GM21390 (cell line): Measurements from ENCODE around the gene SPTBN4.

Experiments
- ATAC-seq: cut with Tn5 transposase; IDR thresholded peaks from one replicate; pipeline ENCODE4 v1.9.1; 2021; ENCODE audit not compliant: unreplicated experiment

SPTBN4 gene

DNA sequence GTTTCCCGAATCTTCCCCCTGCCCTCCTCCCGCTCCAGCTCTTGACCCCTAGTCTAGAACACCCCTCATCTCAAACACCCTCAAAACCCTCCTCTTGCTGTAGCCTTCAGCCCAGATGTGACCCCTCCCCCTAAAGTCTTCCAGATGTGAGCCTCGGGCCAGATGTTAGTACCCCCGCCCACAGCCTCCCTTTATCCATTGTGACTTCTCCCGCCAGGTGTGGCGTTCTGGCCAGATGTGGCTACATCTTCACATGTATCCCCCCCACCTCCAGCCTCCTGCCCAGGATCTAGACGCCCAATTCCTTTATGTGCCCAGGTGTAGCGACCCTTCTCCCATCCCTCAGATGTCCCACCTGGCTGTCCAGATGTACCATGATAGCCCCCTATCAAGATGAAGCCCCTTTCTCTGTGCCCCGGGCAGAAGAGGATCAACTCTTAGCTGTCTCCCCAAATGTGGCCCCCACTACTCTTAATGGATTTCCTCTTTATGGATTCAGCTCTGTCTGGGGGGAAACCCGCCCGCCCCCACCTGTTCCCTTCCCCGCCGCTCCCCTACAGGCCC is 133.9 kb downstream of the SPTBN4 start:
- no peak for ATAC-seq

DNA sequence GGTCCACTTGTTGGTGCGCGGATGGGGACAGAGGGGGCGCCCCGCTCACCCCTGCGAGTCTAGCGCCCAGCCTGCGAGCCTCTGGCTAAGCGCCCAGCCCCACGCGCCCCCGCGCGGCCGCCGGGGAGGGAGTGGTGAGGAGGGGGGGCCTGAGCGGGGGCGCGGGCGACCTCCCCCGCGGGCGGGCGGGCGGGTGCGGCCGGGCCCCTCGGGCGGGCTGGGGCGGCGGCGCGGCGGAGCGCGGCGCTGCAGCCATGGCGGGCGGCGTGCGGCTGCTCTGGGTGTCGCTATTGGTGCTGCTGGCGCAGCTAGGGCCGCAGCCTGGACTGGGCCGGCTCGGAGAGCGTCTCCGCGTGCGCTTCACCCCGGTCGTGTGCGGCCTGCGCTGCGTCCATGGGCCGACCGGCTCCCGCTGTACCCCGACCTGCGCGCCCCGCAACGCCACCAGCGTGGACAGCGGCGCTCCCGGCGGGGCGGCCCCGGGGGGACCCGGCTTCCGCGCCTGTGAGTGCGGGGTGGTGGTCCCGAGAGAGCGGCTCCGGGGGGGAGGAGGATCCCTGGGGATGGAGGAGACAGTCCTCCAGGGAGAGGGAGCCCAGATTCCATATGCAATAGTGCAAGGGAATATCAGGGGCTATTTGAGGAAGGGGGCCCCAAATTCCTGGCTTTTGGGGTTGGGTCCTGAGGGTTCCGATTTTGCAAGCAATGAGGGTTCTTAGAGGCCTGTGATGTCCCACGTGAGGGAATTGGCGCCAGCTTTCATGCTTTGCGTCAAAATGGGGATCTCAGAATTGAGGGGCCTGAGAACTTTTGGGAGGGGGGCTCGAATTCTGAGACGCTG is 134.6 kb downstream of the SPTBN4 start, which contains the start of gene LTBP4:
TSS of gene LTBP4 (plus strand) at position 236 of the 841 bp plus-strand sequence. CDS start at position 255, 19 bp downstream.
- no peak for ATAC-seq

DNA sequence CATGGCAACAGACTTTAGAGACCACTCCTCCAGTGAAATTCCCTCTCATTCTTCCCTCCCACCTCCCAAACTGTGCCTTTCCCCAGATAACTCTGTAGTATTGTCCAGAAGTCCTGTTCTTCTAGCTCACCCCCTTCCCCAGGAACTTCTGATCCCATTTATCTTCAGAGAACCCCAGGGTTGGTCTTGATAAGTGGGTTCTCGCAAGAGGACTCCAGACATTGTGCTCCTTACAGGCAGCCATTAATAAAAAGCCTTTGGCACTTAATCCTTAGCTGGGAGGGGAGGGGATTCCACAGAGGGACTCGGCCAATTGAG is 136.2 kb downstream of the SPTBN4 start:
- ATAC-seq: no peak

DNA sequence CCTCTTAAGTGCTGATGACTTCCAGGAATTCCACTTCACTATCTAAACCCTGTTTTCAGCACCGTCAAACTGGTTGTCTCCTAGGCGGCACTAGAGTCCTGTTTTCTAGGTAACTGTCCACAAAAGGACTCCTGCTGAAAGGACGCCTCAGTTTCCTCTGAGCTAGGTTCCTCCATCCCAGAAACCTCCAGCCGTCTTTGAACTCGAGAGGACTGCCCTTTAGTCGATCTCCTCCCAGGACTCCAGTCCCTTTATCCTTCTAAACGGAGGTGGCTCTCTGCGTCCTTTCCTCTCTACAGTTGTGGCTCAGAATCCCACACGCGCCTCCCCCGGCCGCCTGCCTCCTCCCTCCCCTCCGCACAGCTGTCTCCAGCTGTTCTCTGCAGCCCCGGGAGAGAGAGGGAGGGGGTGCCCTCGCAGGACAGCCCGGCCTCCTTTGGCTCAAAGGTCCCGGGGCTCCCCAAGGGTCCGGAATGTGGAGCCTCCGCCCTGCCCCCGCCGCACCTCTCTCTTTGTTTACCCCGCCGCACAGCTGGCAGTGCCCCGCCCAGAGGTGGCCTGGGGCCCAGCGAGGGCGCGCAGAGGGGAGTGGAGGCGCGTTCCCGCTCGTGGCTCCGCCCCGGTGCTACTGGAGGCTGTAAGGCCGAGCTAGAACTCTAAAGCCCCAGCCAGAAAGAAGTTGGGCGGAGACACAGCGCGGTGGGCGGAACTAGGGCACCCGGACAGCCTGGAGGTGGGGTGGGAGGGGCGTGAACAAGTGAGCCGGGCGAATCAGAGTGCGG is 136.8 kb downstream of the SPTBN4 start:
- peak; percentile 57 for ATAC-seq

DNA sequence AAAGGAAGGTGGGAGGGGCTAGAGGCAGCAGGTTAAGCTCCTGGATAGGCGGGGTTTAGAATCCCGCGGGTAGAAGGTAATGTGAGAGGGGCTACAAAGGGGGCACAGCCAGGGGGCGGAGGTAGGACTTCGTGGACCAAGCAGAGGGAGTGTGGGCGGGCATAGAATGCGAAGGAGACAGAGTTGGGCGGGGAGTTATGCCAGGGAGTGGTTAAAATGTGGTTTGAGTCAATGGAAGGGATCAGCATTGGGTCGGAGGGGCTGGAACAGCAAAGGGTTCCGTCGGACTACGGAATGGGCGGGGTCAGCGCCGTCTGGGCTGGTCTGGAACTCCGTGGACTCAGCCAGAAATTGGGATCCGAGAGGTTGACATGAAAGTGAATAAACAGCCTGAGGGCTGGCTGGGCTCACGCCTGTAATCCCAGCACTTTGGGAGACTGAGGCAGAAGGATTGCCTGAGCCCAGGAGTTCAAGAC is 137.4 kb downstream of the SPTBN4 start:
- ATAC-seq: no peak

DNA sequence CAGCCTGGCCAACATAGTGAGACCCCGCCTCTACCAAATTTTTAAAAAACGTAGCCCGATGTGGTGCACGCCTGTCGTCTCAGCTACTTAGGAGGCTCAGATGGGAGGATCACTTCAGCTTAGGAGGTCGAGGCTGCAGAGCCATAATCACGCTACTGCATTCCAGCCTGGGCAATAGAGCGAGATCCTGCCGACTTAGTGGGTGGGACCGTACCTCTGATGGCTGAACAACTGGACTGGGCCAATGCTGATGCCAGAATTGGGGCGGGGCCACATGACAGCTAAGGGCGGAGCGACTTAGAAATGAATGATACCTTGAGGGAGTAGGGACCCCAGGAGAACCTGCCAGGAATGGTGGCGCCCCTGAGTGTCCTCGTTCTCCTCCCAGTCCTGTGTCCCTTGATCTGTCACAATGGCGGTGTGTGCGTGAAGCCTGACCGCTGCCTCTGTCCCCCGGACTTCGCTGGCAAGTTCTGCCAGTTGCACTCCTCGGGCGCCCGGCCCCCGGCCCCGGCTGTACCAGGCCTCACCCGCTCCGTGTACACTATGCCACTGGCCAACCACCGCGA is 137.9 kb downstream of the SPTBN4 start:
- no peak for ATAC-seq

DNA sequence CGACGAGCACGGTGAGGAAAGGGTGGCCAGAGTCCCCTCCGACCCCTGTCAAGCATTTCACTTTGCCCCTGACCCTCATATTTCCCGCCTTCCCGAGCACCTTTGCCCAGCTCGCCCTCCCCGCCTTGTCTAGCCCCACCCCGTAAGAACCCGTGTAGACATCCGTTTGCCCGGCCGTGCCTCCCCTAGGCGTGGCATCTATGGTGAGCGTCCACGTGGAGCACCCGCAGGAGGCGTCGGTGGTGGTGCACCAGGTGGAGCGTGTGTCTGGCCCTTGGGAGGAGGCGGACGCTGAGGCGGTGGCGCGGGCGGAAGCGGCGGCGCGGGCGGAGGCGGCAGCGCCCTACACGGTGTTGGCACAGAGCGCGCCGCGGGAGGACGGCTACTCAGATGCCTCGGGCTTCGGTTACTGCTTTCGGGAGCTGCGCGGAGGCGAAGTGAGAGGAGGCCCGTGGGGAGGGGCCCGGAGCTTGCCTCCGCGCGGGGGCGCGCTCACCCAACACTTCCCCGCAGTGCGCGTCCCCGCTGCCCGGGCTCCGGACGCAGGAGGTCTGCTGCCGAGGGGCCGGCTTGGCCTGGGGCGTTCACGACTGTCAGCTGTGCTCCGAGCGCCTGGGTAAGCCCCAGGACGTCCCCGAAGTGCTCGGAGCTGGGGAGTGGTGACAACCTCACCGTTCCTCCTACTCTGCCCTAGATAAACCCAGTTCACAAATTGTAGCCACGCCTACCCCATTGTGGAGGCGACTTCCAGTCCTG is 138.6 kb downstream of the SPTBN4 start:
- peak; percentile 29 for ATAC-seq

DNA sequence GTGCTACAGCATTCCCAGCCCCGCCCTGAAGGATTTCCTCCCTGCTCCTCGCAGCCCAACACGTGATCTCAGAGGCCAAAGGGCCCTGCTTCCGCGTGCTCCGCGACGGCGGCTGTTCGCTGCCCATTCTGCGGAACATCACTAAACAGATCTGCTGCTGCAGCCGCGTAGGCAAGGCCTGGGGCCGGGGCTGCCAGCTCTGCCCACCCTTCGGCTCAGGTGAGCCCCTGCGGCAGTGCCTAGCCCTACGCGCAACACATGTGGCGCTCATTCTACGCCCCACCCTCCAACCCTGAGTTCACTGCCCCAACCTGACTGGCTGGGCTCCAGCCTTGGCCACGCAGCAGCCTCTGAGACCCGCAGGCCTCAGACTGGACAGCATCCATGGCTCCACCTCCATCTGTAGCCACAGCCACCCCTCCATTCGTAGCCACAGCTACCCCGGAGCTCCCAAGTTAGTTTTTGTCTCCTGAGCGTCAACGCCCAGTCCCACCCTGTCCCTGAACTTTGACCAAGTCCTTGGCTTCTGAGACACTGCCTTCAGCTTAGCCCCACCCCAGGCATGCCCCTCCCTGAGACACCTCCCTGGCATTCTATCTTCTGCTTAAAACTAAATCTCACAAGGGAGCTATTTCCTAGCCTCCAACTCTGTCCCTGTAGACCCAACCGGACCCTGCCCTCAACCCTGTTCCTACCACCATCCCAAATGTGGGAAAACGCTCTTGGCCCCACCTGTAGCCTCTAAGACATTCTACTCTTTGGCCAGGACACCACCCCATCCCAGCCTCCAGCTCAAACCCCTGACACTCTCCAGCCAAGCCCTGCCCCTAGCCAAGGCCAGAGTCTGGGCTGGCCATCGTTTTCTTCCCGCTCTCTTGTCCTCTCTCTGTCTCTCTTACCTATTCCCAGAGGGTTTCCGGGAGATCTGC is 140.8 kb downstream of the SPTBN4 start:
- no peak for ATAC-seq

DNA sequence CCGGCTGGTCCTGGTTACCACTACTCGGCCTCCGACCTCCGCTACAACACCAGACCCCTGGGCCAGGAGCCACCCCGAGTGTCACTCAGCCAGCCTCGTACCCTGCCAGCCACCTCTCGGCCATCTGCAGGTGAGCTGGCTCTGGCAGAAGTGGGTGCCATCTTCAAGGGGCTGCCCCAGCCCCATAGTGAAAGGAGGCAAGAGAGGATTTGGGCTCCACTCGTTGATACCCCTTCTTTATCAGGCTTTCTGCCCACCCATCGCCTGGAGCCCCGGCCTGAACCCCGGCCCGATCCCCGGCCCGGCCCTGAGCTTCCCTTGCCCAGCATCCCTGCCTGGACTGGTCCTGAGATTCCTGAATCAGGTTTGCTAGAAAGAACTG is 141.4 kb downstream of the SPTBN4 start:
- no peak for ATAC-seq

DNA sequence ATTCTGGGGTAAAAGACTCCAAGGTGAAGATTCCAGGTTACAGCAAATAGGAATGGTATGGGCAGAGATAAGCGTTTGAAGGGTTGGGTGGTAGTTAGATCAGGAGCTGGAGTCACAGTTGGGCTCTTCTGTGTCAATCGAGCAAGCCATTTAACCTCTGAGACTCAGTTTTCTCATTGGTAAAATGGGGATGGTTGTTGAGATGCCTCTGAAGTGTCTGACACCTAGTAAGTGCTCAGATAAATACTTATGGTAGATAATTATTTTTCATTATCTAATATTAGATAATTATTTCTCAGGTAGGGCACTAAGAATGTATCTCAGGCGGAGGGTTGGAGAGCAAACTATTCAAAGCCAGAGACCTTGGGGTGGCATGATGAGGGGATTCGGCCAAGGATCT is 142.2 kb downstream of the SPTBN4 start:
- ATAC-seq: no peak

DNA sequence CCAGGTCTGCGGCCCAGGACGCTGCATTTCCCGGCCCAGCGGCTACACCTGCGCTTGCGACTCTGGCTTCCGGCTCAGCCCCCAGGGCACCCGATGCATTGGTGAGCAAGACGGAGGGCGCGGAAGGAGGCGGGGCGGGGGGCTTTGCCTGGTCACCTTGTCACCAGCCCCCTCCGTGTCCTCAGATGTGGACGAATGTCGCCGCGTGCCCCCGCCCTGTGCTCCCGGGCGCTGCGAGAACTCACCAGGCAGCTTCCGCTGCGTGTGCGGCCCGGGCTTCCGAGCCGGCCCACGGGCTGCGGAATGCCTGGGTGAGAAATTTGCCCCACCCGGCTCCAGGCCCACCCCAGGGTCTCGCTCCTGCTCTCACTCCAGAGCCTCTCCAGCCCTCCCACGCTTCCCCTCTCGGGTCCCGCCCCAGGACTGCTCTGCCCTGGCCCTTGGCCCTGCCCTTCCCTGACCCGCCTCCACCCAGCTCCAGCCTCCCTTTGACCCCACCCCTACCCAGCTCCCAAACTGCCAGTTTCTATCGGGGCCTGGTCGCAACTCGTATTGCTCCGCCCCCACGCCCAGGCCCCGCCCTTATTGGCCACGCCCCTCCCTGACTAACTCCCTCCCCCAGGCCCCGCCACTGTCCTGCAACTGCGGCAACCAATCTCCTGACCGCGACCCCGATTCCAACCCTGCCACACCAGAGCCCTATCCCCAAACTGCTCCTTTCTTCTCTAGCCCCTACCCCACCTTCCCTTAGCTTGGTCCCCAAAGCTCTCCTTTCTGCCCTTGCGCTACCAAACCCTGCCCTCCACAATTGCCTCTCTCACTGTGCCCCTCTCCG is 143.0 kb downstream of the SPTBN4 start:
- no peak for ATAC-seq

DNA sequence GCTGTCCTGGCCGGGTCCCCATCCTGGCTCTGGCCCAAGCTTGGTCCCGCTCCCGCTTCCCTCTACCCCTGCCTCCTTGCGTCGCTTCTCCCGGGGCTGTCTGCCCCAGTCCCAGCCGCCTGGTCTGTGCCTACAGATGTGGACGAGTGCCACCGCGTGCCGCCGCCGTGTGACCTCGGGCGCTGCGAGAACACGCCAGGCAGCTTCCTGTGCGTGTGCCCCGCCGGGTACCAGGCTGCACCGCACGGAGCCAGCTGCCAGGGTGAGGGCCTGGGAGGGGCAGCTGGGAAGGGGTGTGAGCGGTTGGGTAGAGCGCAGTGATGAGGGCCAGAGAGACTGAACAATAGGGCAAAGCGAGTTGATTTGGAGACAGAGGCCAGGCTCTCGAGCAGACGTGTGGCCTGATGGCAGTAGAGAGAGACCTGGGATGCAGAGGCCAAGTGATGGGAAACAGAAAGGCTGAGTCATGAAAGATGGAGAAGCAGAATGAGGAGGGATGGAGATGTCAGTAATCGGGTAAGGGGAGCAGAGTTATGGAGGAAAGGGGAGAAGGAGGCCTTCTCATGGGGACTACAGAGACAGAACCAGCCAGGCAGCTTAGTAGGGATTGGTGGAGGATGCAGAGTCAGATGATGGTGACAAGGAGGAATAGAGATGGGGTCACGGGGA is 143.7 kb downstream of the SPTBN4 start:
- no peak for ATAC-seq

DNA sequence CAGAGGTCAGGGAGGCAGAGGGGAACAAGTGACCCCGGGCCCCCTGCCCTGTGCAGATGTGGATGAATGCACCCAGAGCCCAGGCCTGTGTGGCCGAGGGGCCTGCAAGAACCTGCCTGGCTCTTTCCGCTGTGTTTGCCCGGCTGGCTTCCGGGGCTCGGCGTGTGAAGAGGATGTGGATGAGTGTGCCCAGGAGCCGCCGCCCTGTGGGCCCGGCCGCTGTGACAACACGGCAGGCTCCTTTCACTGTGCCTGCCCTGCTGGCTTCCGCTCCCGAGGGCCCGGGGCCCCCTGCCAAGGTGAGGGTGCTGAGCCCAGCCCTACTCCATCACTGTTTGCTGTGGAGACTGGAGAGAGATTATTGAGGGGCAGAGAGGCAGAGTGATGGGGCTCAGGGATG is 144.3 kb downstream of the SPTBN4 start:
- no peak for ATAC-seq

DNA sequence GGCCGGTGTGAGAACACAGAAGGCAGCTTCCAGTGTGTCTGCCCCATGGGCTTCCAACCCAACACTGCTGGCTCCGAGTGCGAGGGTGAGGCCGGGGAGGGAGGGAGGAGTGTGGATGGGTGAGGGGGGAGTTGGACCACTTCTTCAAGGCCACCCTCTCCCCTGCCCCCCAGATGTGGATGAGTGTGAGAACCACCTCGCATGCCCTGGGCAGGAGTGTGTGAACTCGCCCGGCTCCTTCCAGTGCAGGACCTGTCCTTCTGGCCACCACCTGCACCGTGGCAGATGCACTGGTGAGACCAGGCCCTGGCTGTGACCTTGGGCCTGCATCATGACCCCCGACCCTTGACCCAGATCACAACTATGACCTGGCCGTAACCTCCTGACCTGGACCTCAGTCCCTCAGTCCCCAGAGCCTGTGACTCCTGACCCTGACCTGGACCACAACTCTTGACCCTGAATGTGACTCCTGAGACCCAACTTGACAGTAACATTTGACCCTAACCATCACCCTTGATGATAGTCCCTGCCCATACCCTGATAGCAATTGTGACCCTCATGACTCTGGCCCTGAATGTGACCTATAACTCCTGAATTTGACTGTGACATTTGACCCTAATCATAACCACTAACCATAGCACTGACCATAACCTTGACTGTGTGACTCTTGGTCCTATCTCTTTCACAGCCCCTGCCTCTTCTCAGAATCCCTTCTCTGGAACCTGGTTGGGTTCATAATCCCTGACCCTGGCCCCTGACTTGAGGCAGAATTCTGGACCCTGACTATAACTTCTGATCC is 145.3 kb downstream of the SPTBN4 start:
- no peak for ATAC-seq

DNA sequence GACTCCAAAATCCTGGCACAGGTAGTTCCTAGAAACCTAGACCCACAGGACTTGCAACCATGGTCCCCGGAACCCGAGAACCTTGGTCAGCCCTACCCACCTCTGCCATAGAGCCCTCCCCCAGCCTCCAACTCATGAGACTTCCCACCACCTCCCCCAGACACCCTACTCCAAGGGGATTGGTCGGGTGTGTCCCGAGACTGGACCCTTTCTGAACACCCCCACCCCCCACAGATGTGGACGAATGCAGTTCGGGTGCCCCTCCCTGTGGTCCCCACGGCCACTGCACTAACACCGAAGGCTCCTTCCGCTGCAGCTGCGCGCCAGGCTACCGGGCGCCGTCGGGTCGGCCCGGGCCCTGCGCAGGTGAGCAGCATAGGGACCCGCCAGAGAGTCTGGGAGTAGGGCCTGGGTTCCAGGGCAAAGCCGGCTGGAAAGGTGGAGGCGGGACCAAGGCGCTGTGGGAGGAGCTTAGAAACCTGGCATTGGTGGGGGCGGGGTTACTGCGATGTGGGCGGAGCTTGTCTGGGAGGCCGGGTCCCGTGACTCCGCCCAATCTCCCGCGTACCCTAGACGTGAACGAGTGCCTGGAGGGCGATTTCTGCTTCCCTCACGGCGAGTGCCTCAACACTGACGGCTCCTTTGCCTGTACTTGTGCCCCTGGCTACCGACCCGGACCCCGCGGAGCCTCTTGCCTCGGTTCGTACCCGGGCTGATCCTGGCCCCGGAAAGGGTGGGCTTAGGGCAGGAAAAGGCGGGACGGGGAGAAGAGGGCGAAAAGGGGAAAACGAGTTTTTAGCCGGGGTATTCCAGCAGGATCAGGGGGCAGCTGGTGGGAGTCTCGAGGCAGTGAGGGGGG is 146.3 kb downstream of the SPTBN4 start:
- ATAC-seq: no peak
